OCI-LY7 (cell line): Measurements from ENCODE around the gene PHF12.

Source experiments
- CTCF ChIP-seq: fragments of 200-600 bp; sonication (generic); conservative IDR thresholded peaks from 2 replicates; pipeline ENCODE4 v1.5.1; 2014; ENCODE audit warnings: mild to moderate bottlenecking, antibody characterized with exemption, low read length, moderate library complexity, mixed read lengths
- EZH2phosphoT487 ChIP-seq: fragments of 200-600 bp; sonication (generic); IDR thresholded peaks from 2 replicates; pipeline ENCODE4 v1.6.1; 2018; ENCODE audit warnings: low read depth, borderline replicate concordance, mild to moderate bottlenecking, mixed run types, antibody characterized with exemption, low read length, moderate library complexity, mixed read lengths

DNA sequence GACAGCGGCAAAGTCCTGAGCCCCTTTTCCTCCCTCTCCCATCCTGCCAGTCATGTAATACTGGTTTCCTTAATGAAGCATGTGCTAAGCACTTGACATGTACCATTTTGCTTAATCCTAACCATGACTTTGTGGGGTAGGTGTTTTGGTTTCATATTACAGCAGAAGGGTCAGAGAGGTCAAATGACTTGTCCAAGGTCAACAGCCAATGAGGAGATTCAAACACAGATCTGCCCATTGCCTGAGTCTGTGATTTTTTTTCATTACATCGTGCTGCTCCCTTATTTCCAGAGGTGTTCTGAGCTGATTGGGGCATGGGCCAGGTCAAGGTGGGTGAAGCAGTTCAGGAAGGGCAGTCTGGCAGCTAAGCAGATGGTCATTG is 17.6 kb upstream of the PHF12 start:
- no peak for TF ChIP-seq CTCF
- no peak for TF ChIP-seq EZH2phosphoT487
